H1 (cell line): Measurements from ENCODE around the gene TMEM150B. TPM values are rescaled to one million over a fixed set of nuclear protein-coding genes. Genes with fewer than 3 reads are reported as not detected.

Experiments used
- CTCF ChIA-PET: fragments of 300-600 bp; sonication (Branson Sonifier 250); formaldehyde crosslinking; loops from one replicate; lab custom pipeline; 2021; ENCODE audit not compliant: partially characterized antibody; lab: Charles Lee
- POLR2A ChIA-PET: fragments of 300-600 bp; sonication (Branson Sonifier 250); formaldehyde crosslinking; loops from one replicate; lab custom pipeline; 2021; ENCODE audit warnings: inconsistent platforms; ENCODE audit not compliant: partially characterized antibody; lab: Charles Lee
- DNase-seq, 2 experiments: peaks; one replicate each; pipeline versions ENCODE4 v3.0.0 to v3.0.0-alpha.2; 2010 to 2022; ENCODE audit warnings: low spot score in 2 of 2, low read depth in 1 of 2, mixed read lengths in 1 of 2
- FAIRE-seq: peaks from 2 replicates; lab custom pipeline; 2011; peaks lifted over from hg19 to GRCh38; lab: Jason Lieb, UNC
- H2AFZ ChIP-seq: 2 replicates; pipeline ENCODE4 v1.8.1; 2012; ENCODE audit warnings: low read length, inconsistent platforms
- H2AK5ac ChIP-seq: 2 replicates; pipeline ENCODE4 v1.6.1; 2013; ENCODE audit warnings: low read depth, low read length
- H2BK120ac ChIP-seq: replicated peaks from 2 replicates; pipeline ENCODE3; 2013; ENCODE audit warnings: low read depth, low read length, inconsistent platforms
- H2BK12ac ChIP-seq: 2 replicates; pipeline ENCODE4 v1.6.1; 2013; ENCODE audit warnings: low read depth, low read length
- H2BK15ac ChIP-seq: 2 replicates; pipeline ENCODE4 v1.6.1; 2013; ENCODE audit warnings: low read length
- H2BK20ac ChIP-seq: 2 replicates; pipeline ENCODE4 v1.6.1; 2013; ENCODE audit warnings: low read length
- H2BK5ac ChIP-seq: 2 replicates; pipeline ENCODE4 v1.6.1; 2013; ENCODE audit warnings: low read depth, low read length
- H3K14ac ChIP-seq: 2 replicates; pipeline ENCODE4 v1.6.1; 2013; ENCODE audit warnings: inconsistent platforms; ENCODE audit not compliant: insufficient read length
- H3K18ac ChIP-seq: 2 replicates; pipeline ENCODE4 v1.6.1; 2013; ENCODE audit warnings: low read length; ENCODE audit errors: extremely low read depth
- H3K23ac ChIP-seq: 2 replicates; pipeline ENCODE4 v1.6.1; 2013; ENCODE audit warnings: inconsistent platforms; ENCODE audit not compliant: insufficient read length
- H3K23me2 ChIP-seq: 2 replicates; pipeline ENCODE4 v1.6.1; 2013; ENCODE audit warnings: low read depth, low read length
- H3K27ac ChIP-seq: 2 replicates; pipeline ENCODE4 v1.6.1; 2011; ENCODE audit warnings: low read depth, low read length, inconsistent platforms
- H3K27me3 ChIP-seq, 4 experiments: replicated peaks in 1 of 4; 1 replicate in 1 of 4; 2 replicates in 3 of 4; pipeline versions ENCODE4 v1.6.1 to v1.8.1; 2011 to 2013; ENCODE audit warnings: low read length in 3 of 4, mild to moderate bottlenecking in 3 of 4, inconsistent platforms in 2 of 4, mixed read lengths in 2 of 4, moderate library complexity in 1 of 4; ENCODE audit not compliant: control insufficient read depth in 3 of 4, insufficient read depth in 3 of 4; ENCODE audit errors: extremely low read depth in 1 of 4
- H3K36me3 ChIP-seq, 4 experiments: 2 replicates each; pipeline versions ENCODE4 v1.6.1 to v1.8.1; 2011 to 2013; ENCODE audit warnings: mild to moderate bottlenecking in 4 of 4, low read length in 3 of 4, moderate library complexity in 2 of 4, control low read depth in 1 of 4, inconsistent platforms in 1 of 4; ENCODE audit not compliant: insufficient read depth in 4 of 4, control insufficient read depth in 2 of 4
- H3K4ac ChIP-seq: replicated peaks from 2 replicates; pipeline ENCODE3; 2013; ENCODE audit warnings: low read length, low read depth, mixed read lengths, inconsistent platforms; ENCODE audit not compliant: insufficient read length
- H3K4me1 ChIP-seq, 4 experiments: replicated peaks in 1 of 4; 1 replicate in 1 of 4; 2 replicates in 3 of 4; pipeline versions ENCODE4 v1.6.1 to v1.8.1; 2011 to 2013; ENCODE audit warnings: low read length in 3 of 4, inconsistent platforms in 2 of 4, mixed read lengths in 1 of 4; ENCODE audit not compliant: insufficient read depth in 4 of 4, control insufficient read depth in 3 of 4
- H3K4me2 ChIP-seq, 2 experiments: 2 replicates each; pipeline versions ENCODE4 v1.6.1 to v1.8.1; 2011 to 2013; ENCODE audit warnings: low read depth in 2 of 2, low read length in 2 of 2, control low read depth in 1 of 2, inconsistent platforms in 1 of 2, mild to moderate bottlenecking in 1 of 2; ENCODE audit not compliant: insufficient read depth in 1 of 2
- H3K4me3 ChIP-seq, 4 experiments: fragments of 200-600, 300-600 bp in 1 of 4; sonication (generic), shearing (Covaris generic), sonication (Bioruptor Twin) in 1 of 4; 2 replicates each; pipeline versions ENCODE4 v1.5.1 to v1.8.1; 2011 to 2016; ENCODE audit warnings: low read length in 4 of 4, low read depth in 3 of 4, control low read depth in 2 of 4, inconsistent platforms in 2 of 4, mild to moderate bottlenecking in 2 of 4, mixed read lengths in 1 of 4, moderate library complexity in 1 of 4; ENCODE audit not compliant: insufficient read depth in 2 of 4; ENCODE audit errors: extremely low read depth in 1 of 4
- H3K56ac ChIP-seq: replicated peaks from 2 replicates; pipeline ENCODE3; 2013; ENCODE audit warnings: low read depth, mild to moderate bottlenecking, mixed read lengths, low read length, inconsistent platforms; ENCODE audit not compliant: insufficient read length
- H3K79me1 ChIP-seq: 2 replicates; pipeline ENCODE4 v1.6.1; 2013; ENCODE audit warnings: low read depth, low read length, control low read depth
- H3K79me2 ChIP-seq, 2 experiments: 2 replicates each; pipeline versions ENCODE4 v1.6.1 to v1.8.1; 2012 to 2013; ENCODE audit warnings: low read length in 2 of 2, mild to moderate bottlenecking in 2 of 2, inconsistent platforms in 1 of 2; ENCODE audit not compliant: insufficient read depth in 2 of 2, control insufficient read depth in 1 of 2
- H3K9ac ChIP-seq, 4 experiments: replicated peaks in 1 of 4; 1 replicate in 1 of 4; 2 replicates in 3 of 4; pipeline versions ENCODE4 v1.6.1 to v1.8.1; 2011 to 2013; ENCODE audit warnings: low read depth in 3 of 4, low read length in 3 of 4, control low read depth in 2 of 4, mild to moderate bottlenecking in 2 of 4, moderate library complexity in 2 of 4, inconsistent platforms in 1 of 4; ENCODE audit errors: extremely low read depth in 1 of 4
- H3K9me3 ChIP-seq, 2 experiments: 2 replicates each; pipeline versions ENCODE4 v1.6.1 to v1.8.1; 2012 to 2013; ENCODE audit warnings: mild to moderate bottlenecking in 2 of 2, moderate library complexity in 2 of 2, control low read depth in 1 of 2, inconsistent platforms in 1 of 2, low read depth in 1 of 2, low read length in 1 of 2, mixed read lengths in 1 of 2; ENCODE audit not compliant: insufficient read depth in 2 of 2
- H4K20me1 ChIP-seq, 2 experiments: replicated peaks in 1 of 2; 2 replicates each; pipeline versions ENCODE3 to v1.8.1; 2011 to 2013; ENCODE audit warnings: inconsistent platforms in 2 of 2, low read length in 2 of 2, mild to moderate bottlenecking in 1 of 2; ENCODE audit not compliant: insufficient read depth in 2 of 2, control insufficient read depth in 1 of 2
- H4K5ac ChIP-seq: 2 replicates; pipeline ENCODE4 v1.6.1; 2013; ENCODE audit warnings: low read length, low read depth, mixed read lengths, inconsistent platforms; ENCODE audit not compliant: insufficient read length
- H4K8ac ChIP-seq: 2 replicates; pipeline ENCODE4 v1.8.0; 2013; ENCODE audit warnings: mild to moderate bottlenecking, moderate library complexity, low read length, inconsistent platforms; ENCODE audit not compliant: insufficient read depth; ENCODE audit errors: extremely low read depth
- H4K91ac ChIP-seq: replicated peaks from 2 replicates; pipeline ENCODE3; 2013; ENCODE audit warnings: low read length, mixed read lengths, inconsistent platforms; ENCODE audit not compliant: insufficient read length
- CREB1 ChIP-seq: IDR thresholded peaks from 2 replicates; pipeline ENCODE4 v1.6.1; 2012; ENCODE audit warnings: inconsistent platforms
- CTBP2 ChIP-seq: IDR thresholded peaks from 2 replicates; pipeline ENCODE4 v1.7.0; 2011; ENCODE audit warnings: borderline replicate concordance, mild to moderate bottlenecking, moderate library complexity, mixed read lengths, low read length; ENCODE audit not compliant: insufficient read depth, insufficient read length
- EGR1 ChIP-seq: IDR thresholded peaks from 2 replicates; pipeline ENCODE4 v1.6.1; 2011; ENCODE audit warnings: low read depth, low read length, borderline replicate concordance
- FOSL1 ChIP-seq: IDR thresholded peaks from 2 replicates; pipeline ENCODE4 v1.6.1; 2011; ENCODE audit warnings: mild to moderate bottlenecking, low read depth, low read length, moderate library complexity; ENCODE audit not compliant: insufficient read depth
- KDM4A ChIP-seq: IDR thresholded peaks from one replicate; pipeline ENCODE4 v1.7.1; 2012; ENCODE audit warnings: low read depth, mild to moderate bottlenecking, moderate library complexity, low read length, inconsistent platforms; ENCODE audit not compliant: severe bottlenecking
- POLR2A ChIP-seq, 2 experiments: IDR thresholded peaks; 1 replicate in 1 of 2; 2 replicates in 1 of 2; pipeline ENCODE4 v1.6.1; 2011; ENCODE audit warnings: low read depth in 2 of 2, low read length in 2 of 2, mild to moderate bottlenecking in 2 of 2; ENCODE audit errors: control extremely low read depth in 1 of 2
- POLR2AphosphoS5 ChIP-seq: IDR thresholded peaks from 2 replicates; pipeline ENCODE4 v1.6.1; 2011; ENCODE audit warnings: low read depth, low read length
- RAD21 ChIP-seq, 2 experiments: IDR thresholded peaks in 1 of 2; conservative IDR thresholded peaks in 1 of 2; 2 replicates each; pipeline ENCODE4 v1.6.1; 2011; ENCODE audit warnings: low read depth in 2 of 2, low read length in 2 of 2, improper control_type of control experiment in 1 of 2, inconsistent platforms in 1 of 2, mild to moderate bottlenecking in 1 of 2, moderate library complexity in 1 of 2
- RFX5 ChIP-seq: IDR thresholded peaks from 2 replicates; pipeline ENCODE4 v1.6.1; 2011; ENCODE audit warnings: low read depth, low read length, improper control_type of control experiment, borderline replicate concordance
- TBP ChIP-seq: IDR thresholded peaks from 2 replicates; pipeline ENCODE4 v1.6.1; 2011; ENCODE audit warnings: low read depth, low read length, improper control_type of control experiment
- WGBS, 2 experiments: shearing (Covaris generic) in 1 of 2; methylation state at CpG; one replicate each; pipeline versions ENCODE4 v1.1.6 to v1.1.7; 2013 to 2015; ENCODE audit warnings: low lambda C conversion rate in 2 of 2, mixed read lengths in 2 of 2, inconsistent platforms in 1 of 2, low coverage in 1 of 2, missing lambda C conversion rate in 1 of 2; ENCODE audit not compliant: insufficient replicate concordance in 2 of 2, insufficient coverage in 1 of 2, insufficient read length in 1 of 2; ENCODE audit errors: extremely low coverage in 1 of 2, missing lambda C conversion rate in 1 of 2; 5-methylcytosine and 5-hydroxymethylcytosine counted together
- polyA plus RNA-seq, 7 experiments: library from polyadenylated mRNA; depleted of rRNA in 3 of 7; stranded (reverse) in 5 of 7; unstranded in 2 of 7; fragments of >200 nt in 5 of 7; fragments of 200-250 nt in 2 of 7; gene quantifications; 1 replicate in 5 of 7; 2 replicates in 1 of 7; 4 replicates in 1 of 7; pipeline versions ENCODE4 v1.2.1 to v1.2.3, GENCODE V29; 2011 to 2013; ENCODE audit warnings: missing spikeins in 2 of 7, mixed read lengths in 2 of 7
- total RNA-seq: library from RNA; stranded (reverse); fragmentation: NEBNext Ultra II Directional; extraction: Animal tissue kit (Norgen Biotek cat#: 25700); gene quantifications from 2 replicates; pipeline ENCODE4 v1.2.1, GENCODE V29; 2021
- TF ChIP-seq, protein P1 (sequence below): IDR thresholded peaks from 2 replicates; pipeline ENCODE4 v1.6.1; 2011; ENCODE audit warnings: low read length, improper control_type of control experiment

Gene TMEM150B
- total and polyA plus RNA-seq, 2 of the 8 experiments (the other 6 are each of a cell fraction or from before 2014, with no cell fraction given) = 0.41 to 0.91 TPM

DNA sequence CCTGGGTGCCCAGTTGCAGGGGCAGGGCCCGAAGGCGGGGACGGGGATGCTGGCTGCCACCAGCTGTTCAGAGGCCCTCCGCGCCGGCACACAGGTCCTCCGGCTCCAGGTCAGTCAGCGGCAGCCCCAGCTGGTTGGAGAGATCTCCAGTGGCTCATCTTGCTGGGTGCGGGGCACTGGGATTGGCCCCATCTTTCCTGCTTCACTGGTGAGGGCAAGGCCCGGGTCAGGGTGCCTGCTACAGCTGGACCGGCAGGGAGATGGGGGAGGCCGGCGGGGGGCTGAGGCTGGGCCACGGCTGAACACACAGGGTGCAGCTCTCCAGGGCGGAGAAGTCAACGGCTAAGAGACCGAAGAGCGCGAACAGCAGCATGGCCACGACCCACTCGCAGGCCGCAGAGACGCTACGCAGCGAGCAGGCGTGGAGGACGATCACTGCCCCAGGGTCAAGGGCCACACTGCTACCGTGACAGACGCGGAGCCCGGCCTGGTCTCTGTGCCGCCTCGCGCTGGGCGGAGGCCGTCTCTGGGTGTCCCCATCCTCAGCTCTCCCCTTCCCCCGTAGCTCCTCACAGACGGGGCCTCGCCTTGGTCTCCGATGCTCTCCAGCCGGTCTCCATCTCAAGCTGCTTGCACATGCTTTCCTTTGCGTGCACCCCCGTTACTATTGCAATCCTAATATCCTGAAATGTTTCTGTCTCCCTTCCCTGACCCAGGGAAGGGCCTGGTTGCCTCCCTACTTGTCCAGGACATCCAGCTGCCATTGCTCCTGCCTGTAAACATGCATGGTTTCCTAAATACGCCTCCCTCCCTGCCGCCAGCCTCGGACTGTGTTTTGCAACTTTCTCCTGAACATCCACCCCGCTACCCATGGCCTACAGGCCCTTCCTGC is 12.3 kb downstream of the TMEM150B start:
- no peak overlapping the region for H3K4me2 ChIP-seq
- no peaks in the 10 kb centered on the region for H3K79me1 ChIP-seq
- no peak overlapping the region for H2AK5ac ChIP-seq
- H4K8ac ChIP-seq = no peak overlapping the region
- H2BK120ac ChIP-seq = no peak overlapping the region
- H4K20me1 ChIP-seq = no peaks in the 10 kb centered on the region
- no peak overlapping the region for H2BK12ac ChIP-seq
- peaks cover 5 to 18% (median 14%) of the 10 kb centered on the region in 4 experiments for H3K36me3 ChIP-seq
- H4K5ac ChIP-seq = no peak overlapping the region
- no peak overlapping the region for H3K56ac ChIP-seq
- 91% methylated on average over 34 of the region's 47 CpGs; no CpG with 5 or more reads in 1 of the 2 experiments for WGBS, 2 experiments
- no peak overlapping the region for H2BK20ac ChIP-seq
- H3K18ac ChIP-seq = no peak overlapping the region
- peak overlapping the region; percentile 88; the same call in 1 of the 2 replicates for H2BK15ac ChIP-seq
- FAIRE-seq (no peak), DNase-seq (no peak)
- no peak overlapping the region for H3K14ac ChIP-seq
- POLR2A ChIA-PET = interaction anchor here (0.6 to 4.4 kb wide), 19 partner anchors 9 to 183 kb away, joined by 3 to 32 read pairs (median 5); partner anchors contain the start of genes KMT5C, RPL28 and TMEM238
- H3K9me3 ChIP-seq = no peaks in the 10 kb centered on the region
- H3K27ac ChIP-seq = no peak overlapping the region
- H3K4me3 ChIP-seq = no peak overlapping the region
- H4K91ac ChIP-seq = no peak overlapping the region
- H3K23me2 ChIP-seq = no peaks in the 10 kb centered on the region
- H3K4ac ChIP-seq = no peak overlapping the region
- H3K9ac ChIP-seq = no peak overlapping the region
- no peak overlapping the region for H2AFZ ChIP-seq
- H3K27me3 ChIP-seq = no peaks in the 10 kb centered on the region
- H2BK5ac ChIP-seq = no peak overlapping the region; the same call in 1 of the 2 replicates
- CTCF ChIA-PET = interaction anchor here (0.6 to 5.1 kb wide), 10 partner anchors 9 to 191 kb away, joined by 3 to 33 read pairs (median 4); no protein-coding TSS in a partner anchor
- no peaks in the 10 kb centered on the region for H3K79me2 ChIP-seq
- H3K4me1 ChIP-seq = no peaks in the 10 kb centered on the region
- no peak overlapping the region for H3K23ac ChIP-seq
- no peak for TF ChIP-seq RFX5
- TF ChIP-seq POLR2AphosphoS5 = no peak
- no peak for TF ChIP-seq KDM4A
- no peak for TF ChIP-seq FOSL1
- TF ChIP-seq, protein P1, sequence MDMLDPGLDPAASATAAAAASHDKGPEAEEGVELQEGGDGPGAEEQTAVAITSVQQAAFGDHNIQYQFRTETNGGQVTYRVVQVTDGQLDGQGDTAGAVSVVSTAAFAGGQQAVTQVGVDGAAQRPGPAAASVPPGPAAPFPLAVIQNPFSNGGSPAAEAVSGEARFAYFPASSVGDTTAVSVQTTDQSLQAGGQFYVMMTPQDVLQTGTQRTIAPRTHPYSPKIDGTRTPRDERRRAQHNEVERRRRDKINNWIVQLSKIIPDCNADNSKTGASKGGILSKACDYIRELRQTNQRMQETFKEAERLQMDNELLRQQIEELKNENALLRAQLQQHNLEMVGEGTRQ = no peak
- no peak for TF ChIP-seq CREB1
- TF ChIP-seq CTBP2 = no peak
- TF ChIP-seq RAD21 (IDR thresholded peaks at IDR 0.05 in 1 of 2, conservative IDR thresholded peaks at IDR 0.05 in 1 of 2; ENCODE audit: low read depth in 2 of 2, low read length in 2 of 2) = no peak
- no peak for TF ChIP-seq TBP
- TF ChIP-seq EGR1 = no peak
- TF ChIP-seq POLR2A (IDR thresholded peaks at IDR 0.05; ENCODE audit: control extremely low read depth in 1 of 2, low read depth in 2 of 2, low read length in 2 of 2) = no peak; a peak in 1 of 3 replicates
